Measurements from ENCODE around the gene NDST1.

DNA sequence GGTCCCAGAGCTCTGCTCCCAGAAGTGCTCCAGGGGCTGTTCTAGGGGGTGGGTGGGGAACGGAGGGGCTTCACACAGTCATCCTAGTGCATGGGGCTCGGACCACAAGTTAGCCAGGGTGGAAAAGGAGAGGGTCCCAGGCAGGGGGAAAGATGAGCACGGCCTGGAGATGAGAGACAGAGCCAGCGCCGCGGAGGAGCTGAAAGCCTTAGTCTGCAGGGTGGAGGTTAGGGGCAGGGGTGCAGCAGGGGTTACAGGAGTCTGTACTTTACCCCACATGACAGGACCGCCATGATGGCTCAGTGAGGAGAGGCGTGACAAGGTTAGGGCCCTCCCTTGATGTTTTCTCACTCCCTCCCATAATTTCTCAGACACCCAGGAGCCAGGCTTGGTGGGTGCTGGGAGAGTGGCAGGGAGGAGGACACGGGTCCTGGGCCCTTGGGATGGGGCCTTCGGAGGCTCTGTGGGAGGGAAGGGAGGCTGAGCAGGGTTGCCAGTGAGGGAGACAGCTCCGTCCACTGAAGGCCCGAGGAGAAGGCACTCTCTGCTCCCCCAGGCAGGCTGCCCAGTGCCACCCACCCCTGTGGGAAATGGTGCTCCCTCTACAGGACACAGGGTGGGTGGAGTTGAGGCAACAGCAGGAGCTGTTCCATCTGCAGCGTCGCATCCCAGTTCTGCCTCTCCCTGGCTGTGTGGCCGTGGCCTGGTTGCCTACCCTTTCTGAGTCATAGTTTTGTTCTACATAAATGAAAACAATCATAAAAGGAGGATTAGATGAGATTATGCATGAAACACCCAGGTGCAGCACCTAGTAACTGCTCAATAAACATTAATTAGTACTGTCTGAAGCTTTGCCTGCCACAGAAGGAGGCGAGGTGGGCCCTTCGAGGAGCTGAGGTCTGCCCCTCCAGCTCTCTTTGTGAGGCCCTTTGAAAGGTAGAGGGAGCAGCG lies 66.2 kb downstream of the NDST1 start:
- TF ChIP-seq EZH2 (IDR thresholded peaks at IDR 0.05; ENCODE audit: insufficient read depth, poor library complexity, severe bottlenecking) = no peak
- TF ChIP-seq EZH2phosphoT487 (IDR thresholded peaks at IDR 0.05; ENCODE audit: insufficient read depth, low read depth) = no peak

Measured in GM23248 (cell line).